Stomach (tissue), 9 donors: Measurements from ENCODE around the gene FRMPD2. TPM values are rescaled to one million over a fixed set of nuclear protein-coding genes. Genes with fewer than 3 reads are reported as not detected.
A peak's percentile ranks its signal among the peaks of the same experiment; 100 is the strongest.

Source experiments
- DNase-seq, 2 donors: peaks; one replicate each; pipeline versions ENCODE4 v3.0.0 to v3.0.0-alpha.2; 2013 to 2019
- H3K27ac ChIP-seq, 5 donors: fragments of 200-600 bp in 4 of 5; sonication (generic) in 4 of 5; one replicate each; pipeline ENCODE4 v1.5.1; 2013 to 2019; ENCODE audit warnings: mild to moderate bottlenecking in 1 of 5, moderate library complexity in 1 of 5
- H3K27me3 ChIP-seq, 3 donors: fragments of 200-600 bp; sonication (generic); one replicate each; pipeline ENCODE4 v1.5.1; 2017 to 2019; ENCODE audit warnings: mixed run types in 1 of 3
- H3K36me3 ChIP-seq, 4 donors: fragments of 200-600 bp; sonication (generic); 1 replicate in 3 of 4; 2 replicates in 1 of 4; pipeline ENCODE4 v1.5.1; 2016 to 2019
- H3K4me1 ChIP-seq, 4 donors: fragments of 200-600 bp; sonication (generic); one replicate each; pipeline ENCODE4 v1.5.1; 2016 to 2019
- H3K4me3 ChIP-seq, 4 donors: fragments of 200-600 bp; sonication (generic) in 3 of 4; one replicate each; pipeline ENCODE4 v1.5.1; 2016 to 2019; ENCODE audit warnings: mild to moderate bottlenecking in 1 of 4
- H3K9me3 ChIP-seq, 4 donors: fragments of 200-600 bp; sonication (generic); one replicate each; pipeline ENCODE4 v1.5.1; 2016 to 2019
- CTCF ChIP-seq, 7 experiments: fragments of 450-650 bp in 4 of 7; fragments of 200-600 bp in 3 of 7; sonication (generic) in 3 of 7; IDR thresholded peaks; one replicate each; pipeline ENCODE4 v1.5.1; 2016 to 2019; ENCODE audit warnings: antibody characterized with exemption in 7 of 7, control low read depth in 2 of 7, mild to moderate bottlenecking in 1 of 7
- EP300 ChIP-seq: sonication (generic); formaldehyde crosslinking; IDR thresholded peaks from one replicate; pipeline ENCODE4 v1.6.1; 2017; ENCODE audit warnings: antibody characterized with exemption
- POLR2A ChIP-seq, 4 donors: fragments of 450-650 bp; IDR thresholded peaks; one replicate each; pipeline ENCODE4 v1.6.1; 2016; ENCODE audit warnings: antibody characterized with exemption in 4 of 4, control low read depth in 2 of 4, mild to moderate bottlenecking in 1 of 4, moderate library complexity in 1 of 4
- POLR2AphosphoS5 ChIP-seq, 3 donors: sonication (generic); formaldehyde crosslinking; IDR thresholded peaks; one replicate each; pipeline ENCODE4 v1.6.1; 2016; ENCODE audit warnings: antibody characterized with exemption in 3 of 3
- WGBS, 5 donors: extraction: QIAGEN DNeasy Blood & Tissue Kit in 3 of 5; methylation state at CpG; one replicate each; pipeline versions ENCODE4 v1.1.5 to v1.1.7; 2013 to 2018; 5-methylcytosine and 5-hydroxymethylcytosine counted together
- intact Hi-C: fragments of 100-400 bp; cut with DNase I; formaldehyde crosslinking; loops from one replicate; pipeline ENCODE4 v1.15.1; 2023; ENCODE audit warnings: low total_unique reads
- polyA plus RNA-seq, 3 donors: library from polyadenylated mRNA; stranded (reverse); fragments of 200-250 nt; gene quantifications; one replicate each; pipeline ENCODE4 v1.2.3, GENCODE V29; 2013
- total RNA-seq, 5 donors: library from RNA; depleted of rRNA; stranded (reverse); fragments of >200 nt; gene quantifications; one replicate each; pipeline versions ENCODE4 v1.1.0 to v1.2.3, GENCODE V29; 2014 to 2016
- donor health status: healthy with polysubstance abuse.
- donor health status: Bipolar disorder and iron deficiency.
- donor health status: healthy.

FRMPD2 gene
- total and polyA plus RNA-seq, 8 donors = under 0.01 to 0.15 (median 0.03) TPM; not detected in 4

GRCh38 chr10:48216744-48217143 is 57.8 kb downstream of the FRMPD2 start:
- H3K4me1 ChIP-seq = no peaks in the 10 kb centered on the region
- peaks cover 0 to 5% (median 0%) of the 10 kb centered on the region in 4 donors for H3K9me3 ChIP-seq
- no peak overlapping the region for H3K27ac ChIP-seq
- TF ChIP-seq POLR2A (IDR thresholded peaks at IDR 0.05) = no peak
- no peak for TF ChIP-seq EP300
- no peak for TF ChIP-seq CTCF (IDR thresholded peaks at IDR 0.05)
- TF ChIP-seq POLR2AphosphoS5 (IDR thresholded peaks at IDR 0.05) = no peak
- H3K36me3 ChIP-seq = no peaks in the 10 kb centered on the region
- H3K27me3 ChIP-seq = no peaks in the 10 kb centered on the region
- WGBS, 5 donors = 67 to 90% (median 81%) methylated on average over 1 of the region's 1 CpG
- DNase-seq = no peak
- intact Hi-C loops = no loop called here
- no peak overlapping the region for H3K4me3 ChIP-seq

- no peak for DNase-seq
- Histone ChIP-seq H3K36me3 (no peaks in the 10 kb centered on the region), H3K27me3 (no peaks in the 10 kb centered on the region), H3K27ac (no peak overlapping the region), H3K9me3 (peaks cover 0 to 5% (median 0%) of the 10 kb centered on the region in 4 donors), H3K4me1 (no peaks in the 10 kb centered on the region), H3K4me3 (no peak overlapping the region)
- intact Hi-C loops = no loop called here
- TF ChIP-seq POLR2A (IDR thresholded peaks at IDR 0.05) (no peak), POLR2AphosphoS5 (IDR thresholded peaks at IDR 0.05) (no peak), EP300 (no peak), CTCF (IDR thresholded peaks at IDR 0.05) (no peak)
Observed at GRCh38 chr10:48216204-48216505, 58.3 kb downstream of the FRMPD2 start.

GRCh38 chr10:48215486-48216203 is 58.9 kb downstream of the FRMPD2 start:
- TF ChIP-seq CTCF (IDR thresholded peaks at IDR 0.05) = peak in 5 of 7 experiments; percentile 32 to 59 (median 42)
- no peak for TF ChIP-seq POLR2A (IDR thresholded peaks at IDR 0.05)
- TF ChIP-seq POLR2AphosphoS5 (IDR thresholded peaks at IDR 0.05) = no peak
- TF ChIP-seq EP300 = no peak
- WGBS, 5 donors = 58 to 72% (median 67%) methylated on average over 5 of the region's 5 CpGs
- H3K27ac ChIP-seq = no peak overlapping the region
- H3K4me3 ChIP-seq = no peak overlapping the region
- peak; percentile 62 to 66 for DNase-seq
- no peaks in the 10 kb centered on the region for H3K27me3 ChIP-seq
- H3K9me3 ChIP-seq = peaks cover 0 to 5% (median 0%) of the 10 kb centered on the region in 4 donors
- no peaks in the 10 kb centered on the region for H3K36me3 ChIP-seq
- intact Hi-C loops = no loop called here
- no peaks in the 10 kb centered on the region for H3K4me1 ChIP-seq

GRCh38 chr10:48214716-48215485 is 59.6 kb downstream of the FRMPD2 start:
- H3K27me3 ChIP-seq = no peaks in the 10 kb centered on the region
- WGBS, 5 donors = 88 to 94% (median 93%) methylated on average over 6 of the region's 6 CpGs
- no peak for TF ChIP-seq POLR2A (IDR thresholded peaks at IDR 0.05)
- TF ChIP-seq EP300 = no peak
- TF ChIP-seq CTCF (IDR thresholded peaks at IDR 0.05) = no peak
- H3K27ac ChIP-seq = no peak overlapping the region
- no peaks in the 10 kb centered on the region for H3K4me1 ChIP-seq
- intact Hi-C loops = no loop called here
- no peak for DNase-seq
- H3K4me3 ChIP-seq = no peak overlapping the region
- peaks cover 0 to 5% (median 0%) of the 10 kb centered on the region in 4 donors for H3K9me3 ChIP-seq
- H3K36me3 ChIP-seq = no peaks in the 10 kb centered on the region
